Body of pancreas (tissue), 4 donors: ENCODE measurements around the gene SLC45A2. TPM values are rescaled to one million over a fixed set of nuclear protein-coding genes. Genes with fewer than 3 reads are reported as not detected.
A peak's percentile ranks its signal among the peaks of the same experiment; 100 is the strongest.

Experiments used
- ATAC-seq: fragments of 150-250 bp; one replicate; pipeline ENCODE4 v1.9.1; 2016
- DNase-seq, 4 donors: peaks; one replicate each; pipeline ENCODE4 v3.0.0-alpha.2; 2019
- H3K27ac ChIP-seq, 4 donors: fragments of 200-600 bp; sonication (generic); 1 replicate in 3 of 4; 2 replicates in 1 of 4; pipeline versions ENCODE4 v1.5.1 to v1.6.1; 2016 to 2019; ENCODE audit warnings: mild to moderate bottlenecking in 1 of 4, mixed read lengths in 1 of 4, moderate library complexity in 1 of 4
- H3K27me3 ChIP-seq, 2 donors: fragments of 200-600 bp; sonication (generic); one replicate each; pipeline ENCODE4 v1.6.0; 2016; ENCODE audit warnings: mild to moderate bottlenecking in 1 of 2
- H3K36me3 ChIP-seq, 2 donors: fragments of 200-600 bp; sonication (generic); replicated peaks in 1 of 2; 2 replicates each; pipeline ENCODE4 v1.5.1; 2016; ENCODE audit warnings: low read depth in 2 of 2; ENCODE audit not compliant: insufficient read depth in 1 of 2
- H3K4me1 ChIP-seq: fragments of 200-600 bp; sonication (generic); one replicate; pipeline ENCODE4 v1.6.0; 2016
- H3K4me3 ChIP-seq, 2 donors: fragments of 200-600 bp; sonication (generic); 1 replicate in 1 of 2; 2 replicates in 1 of 2; pipeline ENCODE4 v1.5.1; 2016 to 2019
- H3K9me3 ChIP-seq, 3 donors: fragments of 200-600 bp; sonication (generic); 1 replicate in 2 of 3; 2 replicates in 1 of 3; pipeline ENCODE4 v1.5.1; 2016
- CTCF ChIP-seq, 7 experiments: fragments of 450-650 bp in 4 of 7; fragments of 200-600 bp in 3 of 7; sonication (generic) in 3 of 7; IDR thresholded peaks; one replicate each; pipeline ENCODE4 v1.5.1; 2016 to 2019; ENCODE audit warnings: antibody characterized with exemption in 7 of 7
- POLR2A ChIP-seq, 3 donors: fragments of 450-650 bp; IDR thresholded peaks; one replicate each; pipeline ENCODE4 v1.6.1; 2016; ENCODE audit warnings: antibody characterized with exemption in 3 of 3, mild to moderate bottlenecking in 2 of 3
- WGBS, 2 donors: methylation state at CpG; one replicate each; pipeline ENCODE4 v1.1.5; 2017; 5-methylcytosine and 5-hydroxymethylcytosine counted together
- intact Hi-C: fragments of 100-400 bp; cut with DNase I; formaldehyde crosslinking; loops from one replicate; pipeline ENCODE4 v1.15.1; 2023
- total RNA-seq, 2 donors: library from RNA; depleted of rRNA; stranded (reverse); fragments of >200 nt; gene quantifications; one replicate each; pipeline ENCODE4 v1.1.0, GENCODE V29; 2016

SLC45A2 gene
- total RNA-seq, 2 donors from 2014 or later = not detected

- DNase-seq = no peak
- Histone ChIP-seq H3K27ac (peak overlapping the region in 3 of 4 donors; percentile 88 to 95 (median 89)), H3K9me3 (no peaks in the 10 kb centered on the region), H3K36me3 (no peaks in the 10 kb centered on the region), H3K4me3 (peak overlapping the region; percentile 48 to 60), H3K27me3 (no peaks in the 10 kb centered on the region), H3K4me1 (peaks cover 28% of the 10 kb centered on the region)
- 2 to 5% methylated on average over 1 of the region's 1 CpG for WGBS, 2 donors
- TF ChIP-seq CTCF (IDR thresholded peaks at IDR 0.05) (no peak), POLR2A (IDR thresholded peaks at IDR 0.05) (no peak)
- no peak for ATAC-seq
- intact Hi-C loops = no loop called here
These were observed 24.3 kb upstream of the SLC45A2 start for GRCh38 chr5:34008802-34009201.

- TF ChIP-seq POLR2A (IDR thresholded peaks at IDR 0.05) (peak; percentile 95 to 97 (median 96)), CTCF (IDR thresholded peaks at IDR 0.05) (peak in 2 of 7 experiments; percentile 6 to 12)
- 0% methylated on average over 32 to 73 of the region's 76 CpGs for WGBS, 2 donors
- intact Hi-C loops = no loop called here
These were observed 23.4 kb upstream of the SLC45A2 start, which contains the start of gene AMACR for GRCh38 chr5:34007621-34008600. AMACR (minus strand) TSS chr5:34008050; CDS start chr5:34008019, 31 bp downstream.

DNA sequence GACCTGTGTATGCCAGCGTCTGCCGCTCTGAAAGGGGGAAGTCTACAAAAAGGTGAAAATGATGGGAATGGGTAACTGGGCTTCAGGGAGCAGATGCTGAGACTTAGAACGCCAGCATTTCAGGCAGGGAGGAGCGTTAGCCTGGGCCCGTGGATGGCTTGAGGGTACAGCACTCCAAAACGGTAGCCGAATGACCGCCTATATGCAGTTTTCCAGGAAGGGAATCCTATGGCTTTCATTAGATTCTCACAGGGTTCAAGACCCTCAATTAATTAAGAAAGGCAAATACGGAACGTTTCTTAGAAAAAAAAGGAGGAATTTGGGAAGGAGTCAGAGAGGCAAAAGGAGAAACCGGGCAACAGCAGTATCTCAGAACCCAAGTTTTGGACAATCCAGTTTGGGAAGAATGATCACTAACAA, 22.7 kb upstream of the SLC45A2 start:
- TF ChIP-seq CTCF (IDR thresholded peaks at IDR 0.05) (no peak), POLR2A (IDR thresholded peaks at IDR 0.05) (no peak)
- peak; percentile 11 to 23 (median 20) for DNase-seq
- intact Hi-C loops = no loop called here
- Histone ChIP-seq H3K9me3 (no peaks in the 10 kb centered on the region), H3K4me1 (peaks cover 24% of the 10 kb centered on the region), H3K4me3 (peak overlapping the region; percentile 48 to 60), H3K27me3 (no peaks in the 10 kb centered on the region), H3K27ac (peak overlapping the region; percentile 83 to 95 (median 88)), H3K36me3 (no peaks in the 10 kb centered on the region)
- 0 to 1% methylated on average over 11 of the region's 11 CpGs for WGBS, 2 donors
- no peak for ATAC-seq

More at GRCh38 chr5:34007621-34008600, 23.4 kb upstream of the SLC45A2 start, which contains the start of gene AMACR:
- ATAC-seq (peak; percentile 95), DNase-seq (peak; percentile 94 to 95 (median 94))
- no peaks in the 10 kb centered on the region for H3K9me3 ChIP-seq
- H3K36me3 ChIP-seq = no peaks in the 10 kb centered on the region
- peak within 1 kb of the TSS; percentile 83 to 95 (median 88) for H3K27ac ChIP-seq
- peak within 1 kb of the TSS; percentile 48 to 60 for H3K4me3 ChIP-seq
- peaks cover 27% of the 10 kb centered on the region for H3K4me1 ChIP-seq
- no peaks in the 10 kb centered on the region for H3K27me3 ChIP-seq

DNA sequence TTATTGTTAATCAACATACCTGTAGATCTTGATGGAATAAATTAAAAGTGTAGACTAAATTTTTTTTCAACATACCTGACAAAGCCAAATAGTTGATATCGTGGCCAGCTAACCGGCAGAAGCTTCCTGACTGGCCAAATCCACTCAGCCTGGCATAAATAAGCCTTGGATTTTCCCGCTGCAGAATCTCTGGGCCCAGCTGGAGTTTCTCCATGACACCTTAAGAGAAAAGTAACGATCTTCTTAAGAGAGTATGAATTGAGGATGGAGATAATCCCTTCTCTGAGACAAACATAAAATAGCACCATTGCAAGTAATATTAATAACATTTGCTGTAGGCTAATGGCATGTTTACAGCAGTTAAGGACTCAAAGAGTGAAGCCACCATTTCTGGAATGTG, 21.2 kb upstream of the SLC45A2 start:
- Histone ChIP-seq H3K36me3 (no peaks in the 10 kb centered on the region), H3K4me1 (peaks cover 29% of the 10 kb centered on the region), H3K4me3 (no peak overlapping the region), H3K9me3 (no peaks in the 10 kb centered on the region), H3K27ac (no peak overlapping the region), H3K27me3 (no peaks in the 10 kb centered on the region)
- no peak for DNase-seq
- intact Hi-C loops = no loop called here
- 88 to 91% methylated on average over 4 of the region's 4 CpGs for WGBS, 2 donors
- no peak for TF ChIP-seq CTCF (IDR thresholded peaks at IDR 0.05)
- TF ChIP-seq POLR2A (IDR thresholded peaks at IDR 0.05) = no peak
- ATAC-seq = no peak
